Measurements from ENCODE around the gene GSK3B. TPM values are rescaled to one million over a fixed set of nuclear protein-coding genes. Genes with fewer than 3 reads are reported as not detected.

The GSK3B gene
- total and polyA plus RNA-seq, 2 experiments from 2014 or later, result 29.0 to 45.3 TPM

GRCh38 chr3:120033596-120033995 lies 60.7 kb downstream of the GSK3B start:
- peaks cover 4% of the 10 kb centered on the region; the same call in 1 of the 2 replicates for H4K20me1 ChIP-seq (replicated peaks; ENCODE audit: insufficient read depth)

DNA sequence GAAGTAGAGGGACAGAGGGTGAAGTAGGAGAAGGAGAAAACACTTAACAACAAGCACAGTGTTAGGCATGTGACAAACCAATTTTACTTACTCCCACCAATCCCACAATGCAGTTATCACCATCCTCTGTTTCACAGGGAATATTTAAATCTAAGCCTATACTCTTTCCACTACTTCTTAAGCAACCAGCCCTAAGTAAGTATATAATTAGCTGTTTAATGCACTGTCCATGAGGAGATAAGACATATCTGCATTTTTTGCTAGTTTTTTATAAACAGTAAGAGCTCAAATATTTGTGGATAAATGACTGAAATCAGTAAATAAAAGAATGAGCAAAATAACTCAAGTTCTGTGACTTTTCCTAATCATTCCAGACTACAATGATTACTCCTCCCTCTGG lies 62.7 kb downstream of the GSK3B start:
- Histone ChIP-seq H3K27ac (ENCODE audit: low read depth) (no peak overlapping the region), H3K9me2 (ENCODE audit: insufficient read depth) (no peaks in the 10 kb centered on the region), H3F3A (replicated peaks; ENCODE audit: low read depth) (no peaks in the 10 kb centered on the region), H3K4me2 (no peak overlapping the region), H3K27me3 (ENCODE audit: insufficient read depth) (no peaks in the 10 kb centered on the region), H3K79me2 (replicated peaks; ENCODE audit: insufficient read depth) (peaks cover 100% of the 10 kb centered on the region), H4K20me1 (replicated peaks; ENCODE audit: insufficient read depth) (peaks cover 13% of the 10 kb centered on the region; the same call in 1 of the 2 replicates), H3K4me1 (ENCODE audit: insufficient read depth) (0 out of 2 replicates have a peak, but pooled peaks cover 22% of the 10 kb centered on the region), H3K4me3 (no peak overlapping the region), H2AFZ (no peak overlapping the region), H3K36me3 (ENCODE audit: insufficient read depth) (no peaks in the 10 kb centered on the region)
- no peak overlapping the region for H3K27ac Mint-ChIP-seq
- peaks cover 11% of the 10 kb centered on the region for H3K4me1 Mint-ChIP-seq
- no peaks in the 10 kb centered on the region for H3K9me3 Mint-ChIP-seq
- H3K4me3 Mint-ChIP-seq, result no peak overlapping the region
- ATAC-seq, result no peak; the same call in 2 of the 3 replicates
- H3K27me3 Mint-ChIP-seq (ENCODE audit: insufficient read depth, low read depth, poor library complexity), result peaks cover 3% of the 10 kb centered on the region
- no peaks in the 10 kb centered on the region for H3K36me3 Mint-ChIP-seq (ENCODE audit: low read depth)
- DNase-seq (ENCODE audit: low spot score), result no peak
- TF ChIP-seq, protein P1, sequence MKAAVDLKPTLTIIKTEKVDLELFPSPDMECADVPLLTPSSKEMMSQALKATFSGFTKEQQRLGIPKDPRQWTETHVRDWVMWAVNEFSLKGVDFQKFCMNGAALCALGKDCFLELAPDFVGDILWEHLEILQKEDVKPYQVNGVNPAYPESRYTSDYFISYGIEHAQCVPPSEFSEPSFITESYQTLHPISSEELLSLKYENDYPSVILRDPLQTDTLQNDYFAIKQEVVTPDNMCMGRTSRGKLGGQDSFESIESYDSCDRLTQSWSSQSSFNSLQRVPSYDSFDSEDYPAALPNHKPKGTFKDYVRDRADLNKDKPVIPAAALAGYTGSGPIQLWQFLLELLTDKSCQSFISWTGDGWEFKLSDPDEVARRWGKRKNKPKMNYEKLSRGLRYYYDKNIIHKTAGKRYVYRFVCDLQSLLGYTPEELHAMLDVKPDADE (IDR thresholded peaks at IDR 0.05), result no peak
- TF ChIP-seq JUNB (IDR thresholded peaks at IDR 0.05; ENCODE audit: unreplicated experiment), result no peak
- TF ChIP-seq EZH2phosphoT487 (IDR thresholded peaks at IDR 0.05; ENCODE audit: unreplicated experiment), result no peak

More at GRCh38 chr3:120033596-120033995, 60.7 kb downstream of the GSK3B start:
- no peaks in the 10 kb centered on the region for H3K27me3 ChIP-seq (ENCODE audit: insufficient read depth)
- TF ChIP-seq ZNF331 (CRISPR knock-in tag; IDR thresholded peaks at IDR 0.05; ENCODE audit: low read depth) (no peak), EZH2 (IDR thresholded peaks at IDR 0.05; ENCODE audit: low read depth, unreplicated experiment) (no peak), ZNF114 (CRISPR knock-in tag; IDR thresholded peaks at IDR 0.05) (no peak), JUNB (IDR thresholded peaks at IDR 0.05; ENCODE audit: unreplicated experiment) (no peak), REST (IDR thresholded peaks at IDR 0.05; ENCODE audit: unreplicated experiment) (no peak)
- TF ChIP-seq, protein P1 (IDR thresholded peaks at IDR 0.05), result no peak
- no peak overlapping the region for H3K4me3 Mint-ChIP-seq
- H3K9me3 Mint-ChIP-seq, result peaks cover 6% of the 10 kb centered on the region; the same call in 2 of the 3 replicates
- H3K36me3 ChIP-seq (ENCODE audit: insufficient read depth), result no peaks in the 10 kb centered on the region
- H3K4me2 ChIP-seq, result no peak overlapping the region
- DNase-seq (ENCODE audit: low spot score), result no peak
- H2AFZ ChIP-seq, result no peak overlapping the region
- H3K27ac Mint-ChIP-seq, result no peak overlapping the region
- H3K36me3 Mint-ChIP-seq (ENCODE audit: low read depth), result peaks cover 6% of the 10 kb centered on the region; the same call in 2 of the 3 replicates
- no peak overlapping the region for H3K4me3 ChIP-seq
- no peak overlapping the region for H3K27ac ChIP-seq (ENCODE audit: low read depth)
- no peak for ATAC-seq
- H3K4me1 ChIP-seq (ENCODE audit: insufficient read depth), result peaks cover 18% of the 10 kb centered on the region; the same call in 1 of the 2 replicates
- no peaks in the 10 kb centered on the region for H3K9me2 ChIP-seq (ENCODE audit: insufficient read depth)
- H3K4me1 Mint-ChIP-seq, result peaks cover 12% of the 10 kb centered on the region
- H3K27me3 Mint-ChIP-seq (ENCODE audit: insufficient read depth, low read depth, poor library complexity), result peaks cover 3% of the 10 kb centered on the region
- H3F3A ChIP-seq (replicated peaks; ENCODE audit: low read depth), result no peaks in the 10 kb centered on the region
- H3K79me2 ChIP-seq (replicated peaks; ENCODE audit: insufficient read depth), result peaks cover 100% of the 10 kb centered on the region

Measured in GM23338 (cell line).